HG03039 (cell line): ENCODE measurements around the gene NDUFS6.

ENCODE experiments used
- ATAC-seq: cut with Tn5 transposase; IDR thresholded peaks from one replicate; pipeline ENCODE4 v1.9.1; 2021; ENCODE audit warnings: mild to moderate bottlenecking, moderate library complexity; ENCODE audit not compliant: unreplicated experiment

NDUFS6 gene

GRCh38 chr5:1845696-1846095 is 44.5 kb downstream of the NDUFS6 start:
- ATAC-seq: no peak

- no peak for ATAC-seq
These were observed 45.4 kb downstream of the NDUFS6 start for GRCh38 chr5:1846583-1846982.

GRCh38 chr5:1847056-1847455 is 45.8 kb downstream of the NDUFS6 start:
- ATAC-seq: no peak

- ATAC-seq: no peak
These were observed 46.4 kb downstream of the NDUFS6 start for GRCh38 chr5:1847611-1848010.

- no peak for ATAC-seq
These were observed 49.3 kb downstream of the NDUFS6 start for GRCh38 chr5:1850324-1851154.

- no peak for ATAC-seq
These were observed 50.2 kb downstream of the NDUFS6 start for GRCh38 chr5:1851290-1851934.

GRCh38 chr5:1852324-1852947 is 51.2 kb downstream of the NDUFS6 start:
- ATAC-seq: no peak

GRCh38 chr5:1853531-1853930 is 52.3 kb downstream of the NDUFS6 start:
- ATAC-seq: no peak

- ATAC-seq: no peak
These were observed 53.9 kb downstream of the NDUFS6 start for GRCh38 chr5:1855075-1855474.

GRCh38 chr5:1855596-1855995 is 54.4 kb downstream of the NDUFS6 start:
- ATAC-seq: no peak

GRCh38 chr5:1856596-1857255 is 55.5 kb downstream of the NDUFS6 start:
- no peak for ATAC-seq

GRCh38 chr5:1857256-1857600 is 56.0 kb downstream of the NDUFS6 start:
- ATAC-seq: no peak

GRCh38 chr5:1858436-1858835 is 57.2 kb downstream of the NDUFS6 start:
- no peak for ATAC-seq

- ATAC-seq: no peak
These were observed 57.9 kb downstream of the NDUFS6 start for GRCh38 chr5:1859099-1859498.

- no peak for ATAC-seq
These were observed 58.9 kb downstream of the NDUFS6 start for GRCh38 chr5:1860021-1860610.

GRCh38 chr5:1860949-1861348 is 59.7 kb downstream of the NDUFS6 start:
- no peak for ATAC-seq

- no peak for ATAC-seq
These were observed 63.8 kb downstream of the NDUFS6 start for GRCh38 chr5:1864896-1865440.

GRCh38 chr5:1865486-1865885 is 64.3 kb downstream of the NDUFS6 start:
- no peak for ATAC-seq
